Gastroesophageal sphincter (tissue), 4 donors: ENCODE measurements around the gene CDH6. TPM values are rescaled to one million over a fixed set of nuclear protein-coding genes. Genes with fewer than 3 reads are reported as not detected.

ENCODE experiments used
- ATAC-seq: fragments of 150-250 bp; one replicate; pipeline ENCODE4 v1.9.1; 2016; ENCODE audit warnings: mild to moderate bottlenecking, moderate library complexity
- H3K27ac ChIP-seq, 4 donors: fragments of 200-600 bp; sonication (generic) in 3 of 4; 1 replicate in 3 of 4; 2 replicates in 1 of 4; pipeline ENCODE4 v1.5.1; 2016 to 2019
- H3K27me3 ChIP-seq: fragments of 200-600 bp; sonication (generic); one replicate; pipeline ENCODE4 v1.5.1; 2019
- H3K36me3 ChIP-seq, 2 donors: fragments of 200-600 bp; sonication (generic); one replicate each; pipeline ENCODE4 v1.5.1; 2019; ENCODE audit warnings: control low read depth in 1 of 2
- H3K4me1 ChIP-seq, 3 donors: fragments of 200-600 bp; sonication (generic); 1 replicate in 2 of 3; 2 replicates in 1 of 3; pipeline ENCODE4 v1.5.1; 2016 to 2019; ENCODE audit warnings: control low read depth in 2 of 3
- H3K4me3 ChIP-seq, 2 donors: fragments of 200-600 bp; sonication (generic); one replicate each; pipeline ENCODE4 v1.5.1; 2019; ENCODE audit warnings: mild to moderate bottlenecking in 1 of 2, moderate library complexity in 1 of 2
- H3K9me3 ChIP-seq, 3 donors: fragments of 200-600 bp; sonication (generic); one replicate each; pipeline ENCODE4 v1.5.1; 2017 to 2019; ENCODE audit warnings: control low read depth in 2 of 3
- CTCF ChIP-seq, 4 experiments: fragments of 200-600 bp in 2 of 4; fragments of 450-650 bp in 2 of 4; sonication (generic) in 1 of 4; IDR thresholded peaks; one replicate each; pipeline ENCODE4 v1.5.1; 2017 to 2019; ENCODE audit warnings: antibody characterized with exemption in 4 of 4, mild to moderate bottlenecking in 2 of 4, moderate library complexity in 2 of 4
- EP300 ChIP-seq: sonication (generic); formaldehyde crosslinking; IDR thresholded peaks from one replicate; pipeline ENCODE4 v1.6.1; 2017; ENCODE audit warnings: antibody characterized with exemption, mild to moderate bottlenecking
- POLR2A ChIP-seq, 2 donors: fragments of 450-650 bp; IDR thresholded peaks; one replicate each; pipeline ENCODE4 v1.6.1; 2017; ENCODE audit warnings: antibody characterized with exemption in 2 of 2, mild to moderate bottlenecking in 2 of 2, moderate library complexity in 1 of 2
- POLR2AphosphoS5 ChIP-seq: sonication (generic); formaldehyde crosslinking; IDR thresholded peaks from one replicate; pipeline ENCODE4 v1.6.1; 2017; ENCODE audit warnings: antibody characterized with exemption
- WGBS, 2 donors: methylation state at CpG; one replicate each; pipeline ENCODE4 v1.1.5; 2018; ENCODE audit warnings: low coverage in 1 of 2; 5-methylcytosine and 5-hydroxymethylcytosine counted together
- total RNA-seq, 4 donors: library from RNA; depleted of rRNA; stranded (reverse); fragments of >200 nt; gene quantifications; one replicate each; pipeline ENCODE4 v1.1.0, GENCODE V29; 2016

The CDH6 gene
- total RNA-seq, 4 donors from 2014 or later = 5.5 to 10.9 (median 8.4) TPM

GRCh38 chr5:31273631-31274378 is 80.3 kb downstream of the CDH6 start:
- Histone ChIP-seq H3K27me3 (no peaks in the 10 kb centered on the region), H3K4me1 (peaks cover 0 to 6% (median 0%) of the 10 kb centered on the region in 3 donors), H3K4me3 (peak overlapping the region; percentile 32 to 38), H3K36me3 (no peaks in the 10 kb centered on the region), H3K9me3 (no peaks in the 10 kb centered on the region), H3K27ac (peak overlapping the region in 2 of 4 donors; percentile 3 to 16)
- TF ChIP-seq POLR2AphosphoS5 = no peak
- no peak for TF ChIP-seq POLR2A (IDR thresholded peaks at IDR 0.05)
- ATAC-seq = no peak
- 52 to 75% methylated on average over 8 of the region's 8 CpGs for WGBS, 2 donors

- Histone ChIP-seq H3K4me3 (no peak overlapping the region), H3K27me3 (no peaks in the 10 kb centered on the region), H3K9me3 (no peaks in the 10 kb centered on the region), H3K27ac (no peak overlapping the region), H3K36me3 (no peaks in the 10 kb centered on the region), H3K4me1 (no peaks in the 10 kb centered on the region)
- TF ChIP-seq CTCF (IDR thresholded peaks at IDR 0.05) (no peak), POLR2A (IDR thresholded peaks at IDR 0.05) (no peak), POLR2AphosphoS5 (no peak), EP300 (no peak)
- WGBS, 2 donors = 90% methylated on average over 4 of the region's 4 CpGs; no CpG with 5 or more reads in 1 of the 2 donors
- ATAC-seq = no peak
Measured at GRCh38 chr5:31280210-31280609, 86.7 kb downstream of the CDH6 start.

GRCh38 chr5:31283326-31283725 is 89.8 kb downstream of the CDH6 start:
- no peak for ATAC-seq
- Histone ChIP-seq H3K27me3 (no peaks in the 10 kb centered on the region), H3K27ac (no peak overlapping the region), H3K4me1 (no peaks in the 10 kb centered on the region), H3K4me3 (no peak overlapping the region), H3K36me3 (no peaks in the 10 kb centered on the region), H3K9me3 (no peaks in the 10 kb centered on the region)
- no peak for TF ChIP-seq POLR2AphosphoS5
- no peak for TF ChIP-seq POLR2A (IDR thresholded peaks at IDR 0.05)
- no peak for TF ChIP-seq EP300
- TF ChIP-seq CTCF (IDR thresholded peaks at IDR 0.05) = no peak
- 32 to 46% methylated on average over 3 of the region's 3 CpGs for WGBS, 2 donors

GRCh38 chr5:31285025-31285424 is 91.5 kb downstream of the CDH6 start:
- H3K36me3 ChIP-seq = no peaks in the 10 kb centered on the region
- H3K9me3 ChIP-seq = no peaks in the 10 kb centered on the region
- no peak overlapping the region for H3K4me3 ChIP-seq
- WGBS, 2 donors = 54 to 58% methylated on average over 2 of the region's 2 CpGs
- H3K27ac ChIP-seq = no peak overlapping the region
- no peak for ATAC-seq
- no peaks in the 10 kb centered on the region for H3K4me1 ChIP-seq
- no peaks in the 10 kb centered on the region for H3K27me3 ChIP-seq
- TF ChIP-seq EP300 (no peak), POLR2AphosphoS5 (no peak), CTCF (IDR thresholded peaks at IDR 0.05) (no peak), POLR2A (IDR thresholded peaks at IDR 0.05) (no peak)

GRCh38 chr5:31287985-31288384 is 94.5 kb downstream of the CDH6 start:
- no peaks in the 10 kb centered on the region for H3K36me3 ChIP-seq
- no peak for ATAC-seq
- no peaks in the 10 kb centered on the region for H3K9me3 ChIP-seq
- H3K27me3 ChIP-seq = no peaks in the 10 kb centered on the region
- TF ChIP-seq EP300 (no peak), CTCF (IDR thresholded peaks at IDR 0.05) (no peak), POLR2AphosphoS5 (no peak), POLR2A (IDR thresholded peaks at IDR 0.05) (no peak)
- no peaks in the 10 kb centered on the region for H3K4me1 ChIP-seq
- no peak overlapping the region for H3K27ac ChIP-seq
- no peak overlapping the region for H3K4me3 ChIP-seq
